Measurements from ENCODE around the gene PERM1.

GRCh38 chr1:981955-982558 is at the start of gene PERM1:
- TF ChIP-seq CTCF (optimal IDR thresholded peaks at IDR 0.05 in 1 of 3, IDR thresholded peaks at IDR 0.05 in 1 of 3, conservative IDR thresholded peaks at IDR 0.05 in 1 of 3; ENCODE audit: extremely low read depth in 1 of 3, insufficient read depth in 2 of 3, low read length in 3 of 3): no peak
- TF ChIP-seq EZH2 (IDR thresholded peaks at IDR 0.05; ENCODE audit: low read length): no peak

All from keratinocyte (primary cell).